PC-3 (cell line): ENCODE data around the gene SUGCT. TPM values are rescaled to one million over a fixed set of nuclear protein-coding genes. Genes with fewer than 3 reads are reported as not detected.

Source experiments
- ATAC-seq: fragments of 200-7000 bp; cut with Tn5 transposase; 2 replicates; pipeline ENCODE4 v1.9.1; 2020; ENCODE audit warnings: mild to moderate bottlenecking, moderate library complexity
- BruUV-seq: library from RNA; stranded (reverse); fragments of 400-500 nt; replicated peaks from 2 replicates; lab custom pipeline; 2021; lab: Mats Ljungman, UMichigan
- CTCF ChIA-PET: fragments of 300-600 bp; sonication (Branson Sonifier 250); formaldehyde crosslinking; loops from one replicate; lab custom pipeline; 2022; ENCODE audit warnings: antibody characterized with exemption; lab: Charles Lee
- POLR2A ChIA-PET: fragments of 300-600 bp; sonication (Branson Sonifier 250); formaldehyde crosslinking; loops from one replicate; lab custom pipeline; 2022; ENCODE audit warnings: antibody characterized with exemption; ENCODE audit not compliant: unreplicated experiment; lab: Charles Lee
- DNase-seq: peaks from one replicate; pipeline ENCODE4 v3.0.0-alpha.2; 2015
- H2AFZ ChIP-seq: fragments of 300-600 bp; sonication (generic); 2 replicates; pipeline ENCODE4 v1.6.0; 2016; ENCODE audit warnings: antibody characterized with exemption, low read length
- H3F3A ChIP-seq: fragments of 300-600 bp; sonication (generic); one replicate; pipeline ENCODE4 v1.6.0; 2017; ENCODE audit warnings: antibody characterized with exemption, low read length, control low read depth, mild to moderate bottlenecking; ENCODE audit not compliant: unreplicated experiment
- H3K27ac ChIP-seq: fragments of 300-600 bp; sonication (generic); 2 replicates; pipeline ENCODE4 v1.5.1; 2016; ENCODE audit warnings: mild to moderate bottlenecking, low read length
- H3K27me3 ChIP-seq: fragments of 300-600 bp; sonication (generic); 2 replicates; pipeline ENCODE4 v1.6.1; 2016; ENCODE audit warnings: low read length, mixed read lengths
- H3K36me3 ChIP-seq: fragments of 300-600 bp; sonication (generic); 2 replicates; pipeline ENCODE4 v1.6.1; 2016; ENCODE audit warnings: low read depth, mixed run types, low read length, mixed read lengths
- H3K4me1 ChIP-seq: fragments of 300-600 bp; sonication (generic); 2 replicates; pipeline ENCODE4 v1.5.1; 2016; ENCODE audit warnings: low read length; ENCODE audit not compliant: insufficient read depth
- H3K4me2 ChIP-seq: fragments of 300-600 bp; sonication (generic); 2 replicates; pipeline ENCODE4 v1.6.0; 2016; ENCODE audit warnings: low read length
- H3K4me3 ChIP-seq: fragments of 300-600 bp; sonication (generic); 2 replicates; pipeline ENCODE4 v1.5.1; 2016; ENCODE audit warnings: mild to moderate bottlenecking, low read length, mixed read lengths
- H3K79me2 ChIP-seq: fragments of 300-600 bp; sonication (generic); 2 replicates; pipeline ENCODE4 v1.6.1; 2017; ENCODE audit warnings: low read length, mixed read lengths
- H3K9ac ChIP-seq: fragments of 300-600 bp; sonication (generic); 2 replicates; pipeline ENCODE4 v1.6.0; 2016; ENCODE audit warnings: mild to moderate bottlenecking, low read length
- H3K9me2 ChIP-seq: fragments of 300-600 bp; sonication (generic); replicated peaks from 2 replicates; pipeline ENCODE4 v1.6.1; 2016; ENCODE audit warnings: mixed run types, low read length, mixed read lengths
- H3K9me3 ChIP-seq: fragments of 300-600 bp; sonication (generic); 2 replicates; pipeline ENCODE4 v1.6.1; 2016; ENCODE audit warnings: low read length, mixed read lengths
- H4K20me1 ChIP-seq: fragments of 300-600 bp; sonication (generic); 2 replicates; pipeline ENCODE4 v1.6.1; 2016; ENCODE audit warnings: low read length, mixed read lengths
- EZH2 ChIP-seq: fragments of 300-600 bp; sonication (generic); IDR thresholded peaks from one replicate; pipeline ENCODE4 v1.6.1; 2017; ENCODE audit warnings: antibody characterized with exemption, mild to moderate bottlenecking, low read length; ENCODE audit not compliant: unreplicated experiment
- EZH2phosphoT487 ChIP-seq: fragments of 300-600 bp; sonication (generic); IDR thresholded peaks from 2 replicates; pipeline ENCODE4 v1.6.1; 2018; ENCODE audit warnings: mild to moderate bottlenecking, antibody characterized with exemption, low read length, borderline replicate concordance
- intact Hi-C: fragments of 100-400 bp; cut with micrococcal nuclease; formaldehyde crosslinking; loops from 2 replicates; pipeline ENCODE4 v1.9.0; 2023
- total RNA-seq: library from RNA; depleted of rRNA; stranded (reverse); fragments of >200 nt; gene quantifications from 2 replicates; pipeline ENCODE4 v1.2.3, GENCODE V29; 2014
- TF ChIP-seq, protein P1 (sequence below): fragments of 300-600 bp; sonication (generic); conservative IDR thresholded peaks from 2 replicates; pipeline ENCODE4 v1.5.1; 2017; ENCODE audit warnings: antibody characterized with exemption, low read depth, mild to moderate bottlenecking, low read length

The SUGCT gene
- total RNA-seq, 1 experiment from 2014 or later = 2.9 TPM

DNA sequence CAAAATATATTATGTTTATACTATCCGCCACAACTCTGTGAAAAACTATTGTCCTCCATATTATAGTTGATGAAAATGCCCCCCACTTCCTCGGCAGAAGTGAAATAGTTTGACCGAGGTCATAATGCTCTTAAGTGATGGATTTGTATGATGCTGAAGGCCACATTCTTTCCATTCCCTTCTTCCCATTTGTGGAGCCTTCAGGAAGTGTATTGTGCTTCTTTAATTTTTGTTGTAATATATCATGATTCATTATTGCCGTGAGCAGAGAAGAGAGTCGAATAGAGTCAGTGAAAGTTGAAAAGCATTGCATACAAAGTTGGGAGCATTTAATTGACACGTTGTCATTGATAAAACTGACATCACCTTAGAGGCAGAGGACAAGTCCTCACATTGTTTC is 460.3 kb downstream of the SUGCT start:
- ChIA-PET POLR2A (no interaction called here), CTCF (no interaction called here)
- Histone ChIP-seq H3K9me2 (no peaks in the 10 kb centered on the region), H3K4me3 (no peak overlapping the region), H3K27ac (no peak overlapping the region), H2AFZ (no peak overlapping the region), H3K79me2 (no peaks in the 10 kb centered on the region), H3K9ac (no peak overlapping the region), H3K27me3 (no peaks in the 10 kb centered on the region), H3K4me1 (no peaks in the 10 kb centered on the region), H3F3A (no peaks in the 10 kb centered on the region), H4K20me1 (no peaks in the 10 kb centered on the region), H3K36me3 (no peaks in the 10 kb centered on the region), H3K9me3 (no peaks in the 10 kb centered on the region), H3K4me2 (no peak overlapping the region)
- no TSS peak for BruUV-seq
- ATAC-seq (no peak), DNase-seq (no peak)
- TF ChIP-seq EZH2phosphoT487 = no peak
- TF ChIP-seq EZH2 = no peak
- TF ChIP-seq, protein P1, sequence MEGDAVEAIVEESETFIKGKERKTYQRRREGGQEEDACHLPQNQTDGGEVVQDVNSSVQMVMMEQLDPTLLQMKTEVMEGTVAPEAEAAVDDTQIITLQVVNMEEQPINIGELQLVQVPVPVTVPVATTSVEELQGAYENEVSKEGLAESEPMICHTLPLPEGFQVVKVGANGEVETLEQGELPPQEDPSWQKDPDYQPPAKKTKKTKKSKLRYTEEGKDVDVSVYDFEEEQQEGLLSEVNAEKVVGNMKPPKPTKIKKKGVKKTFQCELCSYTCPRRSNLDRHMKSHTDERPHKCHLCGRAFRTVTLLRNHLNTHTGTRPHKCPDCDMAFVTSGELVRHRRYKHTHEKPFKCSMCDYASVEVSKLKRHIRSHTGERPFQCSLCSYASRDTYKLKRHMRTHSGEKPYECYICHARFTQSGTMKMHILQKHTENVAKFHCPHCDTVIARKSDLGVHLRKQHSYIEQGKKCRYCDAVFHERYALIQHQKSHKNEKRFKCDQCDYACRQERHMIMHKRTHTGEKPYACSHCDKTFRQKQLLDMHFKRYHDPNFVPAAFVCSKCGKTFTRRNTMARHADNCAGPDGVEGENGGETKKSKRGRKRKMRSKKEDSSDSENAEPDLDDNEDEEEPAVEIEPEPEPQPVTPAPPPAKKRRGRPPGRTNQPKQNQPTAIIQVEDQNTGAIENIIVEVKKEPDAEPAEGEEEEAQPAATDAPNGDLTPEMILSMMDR = no peak
- intact Hi-C loops = no loop called here

DNA sequence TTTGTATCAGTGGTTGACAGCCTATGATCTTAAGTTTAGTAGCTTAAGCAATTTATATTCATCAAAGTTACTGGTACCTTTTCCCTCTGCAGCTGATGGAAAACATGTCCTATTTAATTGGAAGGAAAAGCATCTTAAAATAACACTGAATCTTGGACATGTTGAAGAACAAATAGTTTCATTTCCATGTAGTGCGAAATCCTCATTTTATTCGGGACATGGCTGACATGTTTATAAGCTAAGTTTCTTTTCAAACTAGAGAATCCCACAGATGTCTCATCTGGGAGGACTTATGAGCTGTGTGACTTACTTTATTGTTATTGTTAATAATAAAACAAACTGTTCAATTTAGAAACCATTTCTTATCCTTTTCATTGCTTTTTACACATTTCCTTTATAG is 461.0 kb downstream of the SUGCT start:
- H4K20me1 ChIP-seq = no peaks in the 10 kb centered on the region
- no peaks in the 10 kb centered on the region for H3K36me3 ChIP-seq
- intact Hi-C loops = no loop called here
- no peaks in the 10 kb centered on the region for H3K9me3 ChIP-seq
- H3K4me3 ChIP-seq = no peak overlapping the region
- no peak overlapping the region for H2AFZ ChIP-seq
- no peaks in the 10 kb centered on the region for H3K9me2 ChIP-seq
- CTCF ChIA-PET = no interaction called here
- no peak for ATAC-seq
- H3K9ac ChIP-seq = no peak overlapping the region
- TF ChIP-seq, protein P1 = no peak
- TF ChIP-seq EZH2 = no peak
- TF ChIP-seq EZH2phosphoT487 = no peak
- H3K27ac ChIP-seq = no peak overlapping the region
- no TSS peak for BruUV-seq
- POLR2A ChIA-PET = no interaction called here
- no peaks in the 10 kb centered on the region for H3K27me3 ChIP-seq
- H3K79me2 ChIP-seq = no peaks in the 10 kb centered on the region
- no peaks in the 10 kb centered on the region for H3K4me1 ChIP-seq
- no peak for DNase-seq
- H3F3A ChIP-seq = no peaks in the 10 kb centered on the region
- no peak overlapping the region for H3K4me2 ChIP-seq

GRCh38 chr7:40597517-40597916 is 462.7 kb downstream of the SUGCT start:
- Histone ChIP-seq H3K9me2 (no peaks in the 10 kb centered on the region), H3K36me3 (no peaks in the 10 kb centered on the region), H3K9ac (no peak overlapping the region), H3K27me3 (no peaks in the 10 kb centered on the region), H3F3A (no peaks in the 10 kb centered on the region), H2AFZ (no peak overlapping the region), H3K79me2 (no peaks in the 10 kb centered on the region), H3K4me2 (no peak overlapping the region), H3K4me3 (no peak overlapping the region), H3K9me3 (no peaks in the 10 kb centered on the region), H4K20me1 (no peaks in the 10 kb centered on the region), H3K27ac (no peak overlapping the region), H3K4me1 (no peaks in the 10 kb centered on the region)
- no peak for TF ChIP-seq EZH2
- TF ChIP-seq EZH2phosphoT487 = no peak
- TF ChIP-seq, protein P1 = no peak
- DNase-seq = no peak
- BruUV-seq = no TSS peak
- ChIA-PET CTCF (no interaction called here), POLR2A (no interaction called here)
- ATAC-seq = no peak
- intact Hi-C loops = no loop called here
